Measurements from ENCODE around the gene FOXJ1. TPM values are rescaled to one million over a fixed set of nuclear protein-coding genes. Genes with fewer than 3 reads are reported as not detected.

FOXJ1 gene
- polyA plus RNA-seq, 1 of the 3 experiments (the other 2 are of a cell fraction): not detected

DNA sequence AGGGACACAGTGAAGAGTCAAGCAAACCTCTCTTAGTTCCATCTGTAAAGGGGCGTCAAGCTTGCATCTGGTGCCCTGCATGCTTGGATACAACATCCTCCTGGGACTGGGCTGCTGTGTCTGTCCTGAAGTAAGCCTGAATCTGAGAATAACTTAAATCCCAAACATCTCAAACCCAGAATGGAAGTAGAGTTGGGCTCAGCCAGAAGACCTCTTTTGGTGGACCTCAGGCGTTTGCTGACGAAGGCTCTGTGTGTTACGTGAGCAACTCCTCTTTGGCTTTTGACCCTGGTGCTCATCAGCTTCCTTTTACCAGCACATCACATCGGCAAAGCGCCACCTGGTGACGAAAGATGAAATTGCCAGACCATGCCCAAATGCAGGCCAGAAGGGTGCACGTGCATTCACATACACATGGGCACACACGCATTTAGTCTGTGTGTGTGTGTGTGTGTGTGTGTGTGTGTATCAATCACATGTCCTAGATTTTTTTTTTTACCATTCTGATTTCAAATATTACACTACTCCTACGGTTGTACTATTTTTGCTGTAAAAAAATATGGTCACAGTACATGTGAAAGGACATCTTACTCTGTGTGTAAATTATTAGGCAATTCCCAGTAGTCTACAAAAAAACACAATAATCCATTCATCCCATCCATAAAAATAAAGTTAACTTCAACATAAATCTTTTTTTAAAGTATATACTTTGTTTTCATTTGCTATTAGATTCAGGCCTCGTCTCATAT lies 41.1 kb upstream of the FOXJ1 start (continued):
- TF ChIP-seq, protein P1, sequence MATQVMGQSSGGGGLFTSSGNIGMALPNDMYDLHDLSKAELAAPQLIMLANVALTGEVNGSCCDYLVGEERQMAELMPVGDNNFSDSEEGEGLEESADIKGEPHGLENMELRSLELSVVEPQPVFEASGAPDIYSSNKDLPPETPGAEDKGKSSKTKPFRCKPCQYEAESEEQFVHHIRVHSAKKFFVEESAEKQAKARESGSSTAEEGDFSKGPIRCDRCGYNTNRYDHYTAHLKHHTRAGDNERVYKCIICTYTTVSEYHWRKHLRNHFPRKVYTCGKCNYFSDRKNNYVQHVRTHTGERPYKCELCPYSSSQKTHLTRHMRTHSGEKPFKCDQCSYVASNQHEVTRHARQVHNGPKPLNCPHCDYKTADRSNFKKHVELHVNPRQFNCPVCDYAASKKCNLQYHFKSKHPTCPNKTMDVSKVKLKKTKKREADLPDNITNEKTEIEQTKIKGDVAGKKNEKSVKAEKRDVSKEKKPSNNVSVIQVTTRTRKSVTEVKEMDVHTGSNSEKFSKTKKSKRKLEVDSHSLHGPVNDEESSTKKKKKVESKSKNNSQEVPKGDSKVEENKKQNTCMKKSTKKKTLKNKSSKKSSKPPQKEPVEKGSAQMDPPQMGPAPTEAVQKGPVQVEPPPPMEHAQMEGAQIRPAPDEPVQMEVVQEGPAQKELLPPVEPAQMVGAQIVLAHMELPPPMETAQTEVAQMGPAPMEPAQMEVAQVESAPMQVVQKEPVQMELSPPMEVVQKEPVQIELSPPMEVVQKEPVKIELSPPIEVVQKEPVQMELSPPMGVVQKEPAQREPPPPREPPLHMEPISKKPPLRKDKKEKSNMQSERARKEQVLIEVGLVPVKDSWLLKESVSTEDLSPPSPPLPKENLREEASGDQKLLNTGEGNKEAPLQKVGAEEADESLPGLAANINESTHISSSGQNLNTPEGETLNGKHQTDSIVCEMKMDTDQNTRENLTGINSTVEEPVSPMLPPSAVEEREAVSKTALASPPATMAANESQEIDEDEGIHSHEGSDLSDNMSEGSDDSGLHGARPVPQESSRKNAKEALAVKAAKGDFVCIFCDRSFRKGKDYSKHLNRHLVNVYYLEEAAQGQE (IDR thresholded peaks at IDR 0.05; ENCODE audit: low read depth, low read length): 0 out of 2 replicates have a peak, but pooled peaks have one; percentile 30
- peak; percentile 99 for TF ChIP-seq CTCF (IDR thresholded peaks at IDR 0.05)
- TF ChIP-seq, protein P2, sequence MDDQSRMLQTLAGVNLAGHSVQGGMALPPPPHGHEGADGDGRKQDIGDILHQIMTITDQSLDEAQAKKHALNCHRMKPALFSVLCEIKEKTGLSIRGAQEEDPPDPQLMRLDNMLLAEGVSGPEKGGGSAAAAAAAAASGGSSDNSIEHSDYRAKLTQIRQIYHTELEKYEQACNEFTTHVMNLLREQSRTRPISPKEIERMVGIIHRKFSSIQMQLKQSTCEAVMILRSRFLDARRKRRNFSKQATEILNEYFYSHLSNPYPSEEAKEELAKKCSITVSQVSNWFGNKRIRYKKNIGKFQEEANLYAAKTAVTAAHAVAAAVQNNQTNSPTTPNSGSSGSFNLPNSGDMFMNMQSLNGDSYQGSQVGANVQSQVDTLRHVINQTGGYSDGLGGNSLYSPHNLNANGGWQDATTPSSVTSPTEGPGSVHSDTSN (IDR thresholded peaks at IDR 0.05): no peak
- TF ChIP-seq MXI1 (IDR thresholded peaks at IDR 0.05; ENCODE audit: low read depth, low read length): peak; percentile 99
- TF ChIP-seq FOSL2 (IDR thresholded peaks at IDR 0.05; ENCODE audit: borderline replicate concordance, low read depth): no peak
- TF ChIP-seq FOXJ3 (CRISPR knock-in tag; IDR thresholded peaks at IDR 0.05): no peak
- TF ChIP-seq ELF1 (IDR thresholded peaks at IDR 0.05): no peak
- TF ChIP-seq SIN3A (IDR thresholded peaks at IDR 0.05; ENCODE audit: borderline replicate concordance, low read depth, low read length): peak; percentile 74

GRCh38 chr17:76179496-76180467 lies 38.7 kb upstream of the FOXJ1 start:
- WGBS (ENCODE audit: low lambda C conversion rate): 91% methylated on average over 6 of the region's 6 CpGs
- Histone ChIP-seq H3K79me2 (ENCODE audit: insufficient read depth) (no peaks in the 10 kb centered on the region), H4K20me1 (ENCODE audit: insufficient read depth) (no peaks in the 10 kb centered on the region), H3K36me3 (replicated peaks in 1 of 2; ENCODE audit: control insufficient read depth in 1 of 2, insufficient read depth in 2 of 2, low read length in 1 of 2) (no peaks in the 10 kb centered on the region), H3F3A (replicated peaks; ENCODE audit: insufficient read depth) (peaks cover 4% of the 10 kb centered on the region), H3K9me2 (no peaks in the 10 kb centered on the region), H3K9ac (no peak overlapping the region), H3K27me3 (ENCODE audit: insufficient read depth) (no peaks in the 10 kb centered on the region), H3K9me3 (no peaks in the 10 kb centered on the region), H3K4me3 (ENCODE audit: low read depth in 2 of 2, low read length in 1 of 2) (no peak overlapping the region), H3K27ac (ENCODE audit: low read depth in 2 of 2, low read length in 1 of 2) (no peak overlapping the region), H3K4me2 (no peak overlapping the region), H3K4me1 (ENCODE audit: control insufficient read depth in 1 of 2, insufficient read depth in 2 of 2, low read depth in 1 of 2, low read length in 1 of 2) (peaks cover 0 to 3% of the 10 kb centered on the region in 2 experiments; a peak in 1 of 4 replicates), H2AFZ (ENCODE audit: low read depth) (peak overlapping the region; percentile 19; the same call in 1 of the 2 replicates)
- POLR2A ChIA-PET: no interaction called here
- DNase-seq: no peak
- CTCF ChIA-PET: interaction anchor here (0.6 to 16.0 kb wide), 21 partner anchors 9 to 228 kb away, joined by 3 to 193 read pairs (median 6); partner anchors contain the start of gene FOXJ1
- TF ChIP-seq EZH2phosphoT487 (IDR thresholded peaks at IDR 0.05; ENCODE audit: borderline replicate concordance, low read depth) (no peak), RFX5 (IDR thresholded peaks at IDR 0.05; ENCODE audit: low read length) (no peak), CTCF (IDR thresholded peaks at IDR 0.05) (no peak), ELF1 (IDR thresholded peaks at IDR 0.05) (no peak), POLR2AphosphoS5 (IDR thresholded peaks at IDR 0.05; ENCODE audit: low read depth, low read length) (no peak)
- TF ChIP-seq, protein P1 (IDR thresholded peaks at IDR 0.05; ENCODE audit: low read depth, low read length): no peak
